ENCODE results near the gene C1orf94.

C1orf94 gene

GRCh38 chr1:34245967-34246366 is 69.3 kb downstream of the C1orf94 start:
- no peak for DNase-seq (ENCODE audit: low read depth)
- H3K4me3 ChIP-seq (ENCODE audit: low read length): no peak overlapping the region
- TF ChIP-seq CTCF (IDR thresholded peaks at IDR 0.05; ENCODE audit: insufficient read depth, low read depth, low read length, missing control alignments): no peak

GRCh38 chr1:34250342-34250741 is 73.6 kb downstream of the C1orf94 start:
- TF ChIP-seq CTCF (IDR thresholded peaks at IDR 0.05; ENCODE audit: insufficient read depth, low read depth, low read length, missing control alignments): no peak
- no peak for DNase-seq (ENCODE audit: low read depth)
- H3K4me3 ChIP-seq (ENCODE audit: low read length): no peak overlapping the region

DNA sequence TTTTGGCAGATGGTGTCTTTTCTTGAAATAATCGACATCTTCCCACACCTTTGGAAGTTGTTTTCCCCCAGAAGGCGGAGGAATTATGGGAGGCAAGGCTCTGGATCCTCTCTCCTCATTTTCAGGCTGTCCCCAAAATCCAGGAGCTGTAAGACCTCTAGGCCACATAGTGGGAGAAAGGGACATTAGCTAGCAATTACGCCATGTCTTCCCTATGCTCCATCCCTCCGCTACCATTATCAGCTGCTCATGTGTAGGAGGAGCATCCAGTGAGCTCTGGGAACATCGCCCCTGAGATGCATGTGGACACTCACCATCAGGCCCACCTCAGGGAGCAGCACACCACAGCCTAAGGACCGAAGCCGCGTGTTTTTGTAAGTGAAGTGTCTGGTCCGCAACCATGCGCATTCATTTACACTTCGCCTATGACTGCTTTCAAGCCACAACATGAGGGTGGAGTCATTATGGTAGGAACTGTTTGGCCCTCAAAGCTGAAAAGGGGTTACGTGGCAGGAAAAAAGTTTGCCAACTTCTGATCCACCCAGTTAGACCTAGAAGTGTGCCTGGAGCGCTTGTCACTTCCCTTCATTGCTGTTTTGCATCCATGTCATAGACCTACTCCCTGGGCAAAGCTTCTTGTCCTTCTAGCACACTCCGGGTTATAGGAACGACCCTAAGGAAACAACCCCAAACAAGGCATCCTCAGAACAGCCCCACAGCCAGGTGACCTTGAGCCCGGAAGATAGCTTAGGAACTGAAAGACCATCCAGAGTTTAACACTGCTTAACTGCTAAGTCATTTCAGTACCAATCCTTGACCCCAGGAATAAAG is 85.5 kb downstream of the C1orf94 start:
- no peak for TF ChIP-seq CTCF (IDR thresholded peaks at IDR 0.05; ENCODE audit: insufficient read depth, low read depth, low read length, missing control alignments)
- no peak for DNase-seq (ENCODE audit: low read depth)
- no peak overlapping the region for H3K4me3 ChIP-seq (ENCODE audit: low read length)

- no peak for TF ChIP-seq CTCF (IDR thresholded peaks at IDR 0.05; ENCODE audit: insufficient read depth, low read depth, low read length, missing control alignments)
- no peak for DNase-seq (ENCODE audit: low read depth)
- no peak overlapping the region for H3K4me3 ChIP-seq (ENCODE audit: low read length)
These were observed 86.2 kb downstream of the C1orf94 start for GRCh38 chr1:34262921-34263320.

DNA sequence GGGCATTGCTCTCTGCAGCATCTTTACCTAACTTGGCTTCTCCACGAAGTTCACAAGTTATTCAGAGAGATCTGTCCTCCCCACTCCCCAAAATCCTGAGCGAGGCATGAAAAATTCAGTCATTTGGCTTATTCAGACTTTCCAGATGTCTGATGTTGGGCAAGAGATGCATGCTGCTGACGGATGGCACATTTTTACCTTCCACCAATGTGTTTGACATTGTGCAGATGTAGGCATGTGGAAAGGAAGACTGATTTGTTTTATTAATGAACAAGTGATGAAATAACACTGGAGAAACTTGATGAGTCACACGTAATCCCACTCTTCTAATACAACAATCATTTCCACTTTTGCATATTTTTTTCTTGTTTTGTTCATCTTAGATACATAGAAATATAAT is 86.7 kb downstream of the C1orf94 start:
- DNase-seq (ENCODE audit: low read depth): no peak
- no peak overlapping the region for H3K4me3 ChIP-seq (ENCODE audit: low read length)
- no peak for TF ChIP-seq CTCF (IDR thresholded peaks at IDR 0.05; ENCODE audit: insufficient read depth, low read depth, low read length, missing control alignments)

GRCh38 chr1:34265396-34265795 is 88.7 kb downstream of the C1orf94 start:
- DNase-seq (ENCODE audit: low read depth): no peak
- TF ChIP-seq CTCF (IDR thresholded peaks at IDR 0.05; ENCODE audit: insufficient read depth, low read depth, low read length, missing control alignments): no peak
- H3K4me3 ChIP-seq (ENCODE audit: low read length): no peak overlapping the region
